Measurements from ENCODE around the gene LTF. TPM values are rescaled to one million over a fixed set of nuclear protein-coding genes. Genes with fewer than 3 reads are reported as not detected.

LTF gene
- total and polyA plus RNA-seq, 9 of the 15 experiments (the other 6 are each of a cell fraction or from before 2014, with no cell fraction given) = 0.07 TPM; not detected in 8

DNA sequence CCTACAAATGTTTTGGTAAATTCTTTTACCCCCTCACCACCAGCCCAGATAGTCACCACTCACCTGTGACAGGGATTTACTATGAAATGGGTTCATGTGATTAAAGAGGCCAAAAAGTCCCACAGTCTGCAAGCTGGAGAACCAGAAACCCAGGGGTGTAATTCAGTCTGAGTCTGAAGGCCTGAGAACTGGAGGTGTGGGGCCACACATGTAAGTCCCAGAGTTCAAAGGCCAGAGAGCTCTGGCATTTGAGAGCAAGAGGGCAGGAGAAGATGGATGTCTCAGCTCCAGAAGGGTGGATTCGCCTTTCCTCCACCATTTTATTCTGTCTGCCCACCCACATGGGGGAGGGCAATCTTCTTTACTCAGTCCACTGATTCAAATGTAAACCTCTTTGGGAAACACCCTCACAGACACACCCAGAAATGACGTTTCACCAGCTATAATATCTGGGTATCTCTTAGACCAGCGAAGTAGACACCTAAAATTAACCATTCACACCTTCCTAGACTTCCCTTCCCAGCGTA is 45.0 kb upstream of the LTF start:
- ChIA-PET POLR2A (interaction anchor here (0.7 to 2.1 kb wide), 12 partner anchors 10 to 1449 kb away, joined by 3 to 23 read pairs (median 6); partner anchors contain the start of gene RTP3), CTCF (ENCODE audit: low intra/inter-chr PET ratio) (interaction anchor here (0.7 kb wide), 1 partner anchor 20 kb away, joined by 3 read pairs; no protein-coding TSS in a partner anchor)
- no peaks in the 10 kb centered on the region for H3K9me1 ChIP-seq (ENCODE audit: control insufficient read depth, insufficient read depth, low read length)
- peak overlapping the region; percentile 78 for H3K4me2 ChIP-seq (ENCODE audit: insufficient read depth, low read length)
- in situ Hi-C loops (cut with MboI) (no loop called here), intact Hi-C loops (cut with micrococcal nuclease) (loop anchor here (1.0 to 2.0 kb wide), 2 partner anchors 20 to 39 kb away; no protein-coding TSS in a partner anchor)
- peak overlapping the region; percentile 31 to 58; a peak in 3 of 4 replicates for H3K9ac ChIP-seq (ENCODE audit: insufficient read depth in 1 of 2, low read depth in 2 of 2, low read length in 2 of 2)
- ATAC-seq (peak; percentile 68), DNase-seq (ENCODE audit: extremely low read depth in 1 of 4, low spot score in 3 of 4) (peak in 2 of 4 experiments; percentile 44 to 77), FAIRE-seq (no peak)
- H3K27ac ChIP-seq (ENCODE audit: extremely low read depth, low read depth, low read length) = peak overlapping the region; percentile 80
- no peaks in the 10 kb centered on the region for H4K20me1 ChIP-seq (replicated peaks; ENCODE audit: control insufficient read depth, insufficient read depth, low read length)
- no peaks in the 10 kb centered on the region for H3K27me3 ChIP-seq (ENCODE audit: control insufficient read depth in 2 of 2, insufficient read depth in 2 of 2, low read length in 2 of 2)
- no peaks in the 10 kb centered on the region for H3K79me2 ChIP-seq (ENCODE audit: control insufficient read depth, insufficient read depth, low read length)
- no peaks in the 10 kb centered on the region for H3K36me3 ChIP-seq (ENCODE audit: control insufficient read depth, insufficient read depth, low read length)
- 0% methylated on average over 4 of the region's 4 CpGs for WGBS (ENCODE audit: insufficient coverage, low coverage, missing lambda C conversion rate)
- peak overlapping the region; percentile 65 for H2AFZ ChIP-seq (ENCODE audit: low read depth, low read length)
- H3K4me1 ChIP-seq (replicated peaks in 1 of 2; ENCODE audit: control insufficient read depth in 2 of 2, insufficient read depth in 2 of 2, low read length in 2 of 2) = peaks cover 30 to 73% of the 10 kb centered on the region in 2 experiments
- no peaks in the 10 kb centered on the region for H3K9me3 ChIP-seq (replicated peaks; ENCODE audit: control insufficient read depth, insufficient read depth, low read depth, low read length)
- BruUV-seq (replicated peaks) = no TSS peak
- H3K4me3 ChIP-seq = no peak overlapping the region
- TF ChIP-seq ZNF3 (CRISPR knock-in tag; IDR thresholded peaks at IDR 0.05) = no peak
- no peak for TF ChIP-seq ZNF384 (IDR thresholded peaks at IDR 0.05; ENCODE audit: low read depth, low read length)
- TF ChIP-seq, protein P1, sequence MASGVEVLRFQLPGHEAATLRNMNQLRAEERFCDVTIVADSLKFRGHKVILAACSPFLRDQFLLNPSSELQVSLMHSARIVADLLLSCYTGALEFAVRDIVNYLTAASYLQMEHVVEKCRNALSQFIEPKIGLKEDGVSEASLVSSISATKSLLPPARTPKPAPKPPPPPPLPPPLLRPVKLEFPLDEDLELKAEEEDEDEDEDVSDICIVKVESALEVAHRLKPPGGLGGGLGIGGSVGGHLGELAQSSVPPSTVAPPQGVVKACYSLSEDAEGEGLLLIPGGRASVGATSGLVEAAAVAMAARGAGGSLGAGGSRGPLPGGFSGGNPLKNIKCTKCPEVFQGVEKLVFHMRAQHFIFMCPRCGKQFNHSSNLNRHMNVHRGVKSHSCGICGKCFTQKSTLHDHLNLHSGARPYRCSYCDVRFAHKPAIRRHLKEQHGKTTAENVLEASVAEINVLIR (CRISPR knock-in tag; IDR thresholded peaks at IDR 0.05) = no peak; the same call in 1 of the 2 replicates
- no peak for TF ChIP-seq PRPF4 (IDR thresholded peaks at IDR 0.05; ENCODE audit: insufficient read depth, low read depth, low read length, poor library complexity, severe bottlenecking)
- TF ChIP-seq JUND (IDR thresholded peaks at IDR 0.05; ENCODE audit: borderline replicate concordance, low read depth, low read length) = peak; percentile 18; the same call in 1 of the 2 replicates
- no peak; the same call in 2 of the 3 replicates for TF ChIP-seq JUND (tag; IDR thresholded peaks at IDR 0.05; ENCODE audit: borderline replicate concordance, low read depth, low read length)
- TF ChIP-seq, protein P2, sequence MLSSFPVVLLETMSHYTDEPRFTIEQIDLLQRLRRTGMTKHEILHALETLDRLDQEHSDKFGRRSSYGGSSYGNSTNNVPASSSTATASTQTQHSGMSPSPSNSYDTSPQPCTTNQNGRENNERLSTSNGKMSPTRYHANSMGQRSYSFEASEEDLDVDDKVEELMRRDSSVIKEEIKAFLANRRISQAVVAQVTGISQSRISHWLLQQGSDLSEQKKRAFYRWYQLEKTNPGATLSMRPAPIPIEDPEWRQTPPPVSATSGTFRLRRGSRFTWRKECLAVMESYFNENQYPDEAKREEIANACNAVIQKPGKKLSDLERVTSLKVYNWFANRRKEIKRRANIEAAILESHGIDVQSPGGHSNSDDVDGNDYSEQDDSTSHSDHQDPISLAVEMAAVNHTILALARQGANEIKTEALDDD (IDR thresholded peaks at IDR 0.05) = peak; percentile 62
- TF ChIP-seq, protein P3, sequence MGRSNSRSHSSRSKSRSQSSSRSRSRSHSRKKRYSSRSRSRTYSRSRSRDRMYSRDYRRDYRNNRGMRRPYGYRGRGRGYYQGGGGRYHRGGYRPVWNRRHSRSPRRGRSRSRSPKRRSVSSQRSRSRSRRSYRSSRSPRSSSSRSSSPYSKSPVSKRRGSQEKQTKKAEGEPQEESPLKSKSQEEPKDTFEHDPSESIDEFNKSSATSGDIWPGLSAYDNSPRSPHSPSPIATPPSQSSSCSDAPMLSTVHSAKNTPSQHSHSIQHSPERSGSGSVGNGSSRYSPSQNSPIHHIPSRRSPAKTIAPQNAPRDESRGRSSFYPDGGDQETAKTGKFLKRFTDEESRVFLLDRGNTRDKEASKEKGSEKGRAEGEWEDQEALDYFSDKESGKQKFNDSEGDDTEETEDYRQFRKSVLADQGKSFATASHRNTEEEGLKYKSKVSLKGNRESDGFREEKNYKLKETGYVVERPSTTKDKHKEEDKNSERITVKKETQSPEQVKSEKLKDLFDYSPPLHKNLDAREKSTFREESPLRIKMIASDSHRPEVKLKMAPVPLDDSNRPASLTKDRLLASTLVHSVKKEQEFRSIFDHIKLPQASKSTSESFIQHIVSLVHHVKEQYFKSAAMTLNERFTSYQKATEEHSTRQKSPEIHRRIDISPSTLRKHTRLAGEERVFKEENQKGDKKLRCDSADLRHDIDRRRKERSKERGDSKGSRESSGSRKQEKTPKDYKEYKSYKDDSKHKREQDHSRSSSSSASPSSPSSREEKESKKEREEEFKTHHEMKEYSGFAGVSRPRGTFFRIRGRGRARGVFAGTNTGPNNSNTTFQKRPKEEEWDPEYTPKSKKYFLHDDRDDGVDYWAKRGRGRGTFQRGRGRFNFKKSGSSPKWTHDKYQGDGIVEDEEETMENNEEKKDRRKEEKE (IDR thresholded peaks at IDR 0.05; ENCODE audit: borderline replicate concordance in 1 of 2, control insufficient read depth in 1 of 2, low read depth in 2 of 2, low read length in 1 of 2) = no peak
- 0 out of 2 replicates have a peak, but pooled peaks have one; percentile 45 for TF ChIP-seq NFATC3 (IDR thresholded peaks at IDR 0.05)
- TF ChIP-seq ZNF696 (CRISPR knock-in tag; conservative IDR thresholded peaks at IDR 0.05) = 0 out of 2 replicates have a peak, but pooled peaks have one; percentile 36
- TF ChIP-seq ZHX1 (conservative IDR thresholded peaks at IDR 0.05; ENCODE audit: low read length) = peak; percentile 77; the same call in 1 of the 2 replicates
- no peak for TF ChIP-seq XRCC4 (IDR thresholded peaks at IDR 0.05; ENCODE audit: extremely low read depth, insufficient read depth, insufficient read length)
- no peak for TF ChIP-seq HDAC2 (IDR thresholded peaks at IDR 0.05)

Data from K562 (cell line).